ENCODE data around the gene DNER. TPM values are rescaled to one million over a fixed set of nuclear protein-coding genes. Genes with fewer than 3 reads are reported as not detected.

The DNER gene
- total RNA-seq, 1 experiment from 2014 or later, result 2.9 TPM

- CTCF ChIA-PET, result no interaction called here
- no peak for ATAC-seq
- no peaks in the 10 kb centered on the region for H3K79me2 ChIP-seq (ENCODE audit: insufficient read depth, low read length)
Observed at GRCh38 chr2:229688141-229688540, 26.2 kb downstream of the DNER start.

More at GRCh38 chr2:229688141-229688540, 26.2 kb downstream of the DNER start:
- no peaks in the 10 kb centered on the region for H3K4me1 ChIP-seq (ENCODE audit: control insufficient read depth in 1 of 2, insufficient read depth in 2 of 2, low read length in 2 of 2)
- H3K27ac ChIP-seq (ENCODE audit: low read depth, low read length), result no peak overlapping the region
- TF ChIP-seq SP1 (IDR thresholded peaks at IDR 0.05; ENCODE audit: low read depth) (no peak), TCF7L2 (IDR thresholded peaks at IDR 0.05; ENCODE audit: borderline replicate concordance, extremely low read depth, insufficient read depth, insufficient read length) (no peak), CBX3 (IDR thresholded peaks at IDR 0.05; ENCODE audit: low read depth) (no peak), POLR2A (IDR thresholded peaks at IDR 0.05; ENCODE audit: borderline replicate concordance, extremely low read depth, insufficient read depth, insufficient read length) (no peak), POLR2AphosphoS5 (IDR thresholded peaks at IDR 0.05; ENCODE audit: low read depth, low read length) (no peak), ZNF274 (IDR thresholded peaks at IDR 0.05; ENCODE audit: low read depth, low read length) (no peak), ZFX (IDR thresholded peaks at IDR 0.05) (no peak), ZBTB33 (IDR thresholded peaks at IDR 0.05; ENCODE audit: extremely low read depth, insufficient replicate concordance, low read length) (no peak), CTCF (IDR thresholded peaks at IDR 0.05 in 2 of 3, conservative IDR thresholded peaks at IDR 0.05 in 1 of 3; ENCODE audit: borderline replicate concordance in 1 of 3, insufficient read depth in 1 of 3, low read depth in 2 of 3, low read length in 2 of 3) (no peak), JUND (IDR thresholded peaks at IDR 0.05) (no peak), MAX (IDR thresholded peaks at IDR 0.05) (no peak)
- RAD21 ChIA-PET (ENCODE audit: low non-redundant PET in 1 of 2, low total read pairs in 2 of 2, uncharacterized antibody in 2 of 2, unreplicated experiment in 2 of 2), result no interaction called here
- no peaks in the 10 kb centered on the region for H3K9me3 ChIP-seq (ENCODE audit: control insufficient read depth in 1 of 2, insufficient read depth in 1 of 2, low read depth in 1 of 2, low read length in 2 of 2)
- H3K36me3 ChIP-seq (ENCODE audit: control insufficient read depth in 1 of 2, insufficient read depth in 2 of 2, low read length in 2 of 2), result no peaks in the 10 kb centered on the region
- no peak overlapping the region for H3K4me3 ChIP-seq (replicated peaks in 1 of 2; ENCODE audit: low read depth in 1 of 2, low read length in 2 of 2)
- no peak overlapping the region for H2AFZ ChIP-seq (ENCODE audit: low read depth, low read length, poor library complexity, severe bottlenecking)
- POLR2A ChIA-PET, result no interaction called here
- no peaks in the 10 kb centered on the region for H3K9me2 ChIP-seq (ENCODE audit: insufficient read depth)
- no peak overlapping the region for H3K4me2 ChIP-seq (ENCODE audit: low read length)
- BruUV-seq (replicated peaks), result no TSS peak
- intact Hi-C loops (cut with micrococcal nuclease), result no loop called here
- DNase-seq (ENCODE audit: low read depth, low spot score), result no peak
- no peak overlapping the region for H3K9ac ChIP-seq (ENCODE audit: low read length)
- no peaks in the 10 kb centered on the region for H4K20me1 ChIP-seq (ENCODE audit: insufficient read depth)
- H3K27me3 ChIP-seq (ENCODE audit: insufficient read depth, low read length), result peaks cover 3% of the 10 kb centered on the region

Data from HCT116 (cell line).